Activated CD4-positive, alpha-beta T cell treated with anti-CD3 and anti-CD28 coated beads, Interleukin-2, amount 50 U/mL, for 48 hours (primary cell): ENCODE results near the gene PACS2.
A peak's percentile ranks its signal among the peaks of the same experiment; 100 is the strongest.
"Not testable (repeated sequence)": the region's sequence is repeated elsewhere in the genome, so short reads cannot be mapped to it uniquely, and the experiment has no call there.

Experiments
- DNase-seq, 2 experiments: peaks; one replicate each; pipeline ENCODE4 v3.0.0-alpha.2; 2020

Gene PACS2

DNA sequence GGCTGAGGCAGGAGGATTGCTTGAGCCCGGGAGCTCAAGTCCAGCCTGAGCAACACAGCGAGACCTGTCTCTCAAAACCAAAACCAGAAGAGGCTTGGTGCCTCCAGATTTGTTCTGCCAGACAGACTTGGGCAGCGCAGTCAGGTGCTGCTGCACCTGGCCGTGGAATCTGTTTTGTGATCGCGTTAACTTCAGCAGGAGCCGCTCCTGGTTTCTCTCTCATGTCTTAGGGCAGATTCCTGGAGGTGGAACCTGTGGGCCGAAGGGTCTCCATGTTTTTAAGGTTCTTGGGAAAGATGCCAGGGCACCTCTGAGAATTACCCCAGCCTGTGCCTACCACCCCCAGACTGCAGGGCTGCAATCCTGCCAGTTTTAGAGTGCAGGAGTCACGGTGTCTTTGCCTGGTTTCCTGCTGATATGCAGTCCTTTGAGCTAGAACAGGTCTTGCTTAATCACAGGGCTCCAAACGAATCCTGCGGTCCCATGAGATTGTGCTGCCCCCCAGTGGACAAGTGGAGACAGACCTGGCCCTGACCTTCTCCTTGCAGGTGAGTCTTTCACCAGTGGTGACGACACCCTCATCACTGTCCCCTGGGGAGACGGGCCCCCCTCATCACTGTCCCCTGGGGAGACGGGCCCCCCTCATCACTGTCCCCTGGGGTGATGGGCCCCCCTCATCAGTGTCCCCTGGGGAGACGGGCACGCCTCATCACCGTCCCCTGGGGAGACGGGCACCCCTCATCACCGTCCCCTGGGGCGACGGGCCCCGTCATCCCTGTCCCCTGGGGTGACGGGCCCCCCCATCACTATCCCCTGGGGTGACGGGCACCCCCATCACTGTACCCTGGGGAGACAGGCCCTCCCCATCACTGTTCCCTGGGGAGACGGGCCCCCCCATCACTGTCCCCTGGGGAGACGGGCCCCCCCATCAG, 37.6 kb downstream of the PACS2 start:
- peak; percentile 88 to 92 for DNase-seq

DNA sequence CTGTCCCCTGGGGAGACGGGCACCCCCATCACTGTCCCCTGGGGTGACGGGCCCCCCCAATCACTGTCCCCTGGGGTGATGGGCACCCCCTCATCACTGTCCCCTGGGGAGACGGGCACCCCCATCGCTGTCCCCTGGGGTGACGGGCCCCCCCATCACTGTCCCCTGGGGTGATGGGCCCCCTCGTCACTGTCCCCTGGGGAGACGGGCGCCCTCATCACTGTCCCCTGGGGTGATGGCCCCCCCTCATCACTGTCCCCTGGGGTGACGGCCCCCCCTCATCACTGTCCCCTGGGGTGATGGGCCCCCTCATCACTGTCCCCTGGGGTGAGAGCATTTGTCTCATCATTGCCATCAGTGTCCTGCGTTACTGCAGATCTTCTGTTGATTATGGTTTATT, 38.6 kb downstream of the PACS2 start:
- no peak for DNase-seq

DNA sequence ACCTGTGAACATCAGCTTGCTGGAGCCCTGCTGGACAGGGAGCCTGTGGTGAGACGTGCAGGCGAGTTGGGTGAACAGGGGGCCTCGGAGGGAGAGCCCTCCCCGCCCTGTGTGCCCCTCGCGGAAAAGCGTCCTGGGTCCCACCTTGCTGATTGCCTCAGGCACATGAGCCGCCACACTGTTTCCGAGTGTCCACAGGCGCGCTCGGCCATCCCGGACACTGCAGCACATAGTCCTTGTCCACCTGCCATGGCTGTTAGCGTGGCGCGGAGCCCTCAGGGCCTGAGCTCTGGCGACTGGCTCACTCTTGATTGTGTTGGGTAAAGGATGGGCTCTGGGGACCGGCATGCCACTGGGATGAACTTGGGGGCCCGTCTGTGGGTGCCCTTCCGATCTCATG, 40.0 kb downstream of the PACS2 start:
- DNase-seq: no peak

DNA sequence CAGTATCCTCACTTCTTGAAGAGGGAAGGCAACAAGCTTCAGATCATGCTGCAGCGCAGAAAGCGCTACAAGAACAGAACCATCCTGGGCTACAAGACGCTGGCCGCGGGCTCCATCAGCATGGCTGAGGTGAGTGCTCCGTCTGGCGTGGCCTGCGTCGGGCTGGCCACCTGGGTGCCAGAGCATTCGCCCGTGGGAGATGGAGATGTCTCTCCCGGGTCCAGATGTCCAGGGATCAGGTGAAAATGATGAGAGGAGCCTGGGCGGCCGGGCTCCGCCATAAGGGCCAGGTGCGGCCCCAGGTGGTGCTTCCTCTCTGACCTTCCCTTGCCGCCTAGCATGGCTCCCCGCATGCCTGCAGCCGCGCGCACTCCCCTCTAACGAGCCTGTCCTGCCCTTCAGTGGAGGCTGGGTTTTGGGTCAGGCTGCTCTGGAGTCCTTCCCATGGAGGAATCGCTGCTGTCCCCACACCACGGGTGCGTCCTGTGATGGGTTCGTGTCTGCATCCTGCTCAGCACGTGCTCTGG, 40.6 kb downstream of the PACS2 start:
- DNase-seq: no peak

DNA sequence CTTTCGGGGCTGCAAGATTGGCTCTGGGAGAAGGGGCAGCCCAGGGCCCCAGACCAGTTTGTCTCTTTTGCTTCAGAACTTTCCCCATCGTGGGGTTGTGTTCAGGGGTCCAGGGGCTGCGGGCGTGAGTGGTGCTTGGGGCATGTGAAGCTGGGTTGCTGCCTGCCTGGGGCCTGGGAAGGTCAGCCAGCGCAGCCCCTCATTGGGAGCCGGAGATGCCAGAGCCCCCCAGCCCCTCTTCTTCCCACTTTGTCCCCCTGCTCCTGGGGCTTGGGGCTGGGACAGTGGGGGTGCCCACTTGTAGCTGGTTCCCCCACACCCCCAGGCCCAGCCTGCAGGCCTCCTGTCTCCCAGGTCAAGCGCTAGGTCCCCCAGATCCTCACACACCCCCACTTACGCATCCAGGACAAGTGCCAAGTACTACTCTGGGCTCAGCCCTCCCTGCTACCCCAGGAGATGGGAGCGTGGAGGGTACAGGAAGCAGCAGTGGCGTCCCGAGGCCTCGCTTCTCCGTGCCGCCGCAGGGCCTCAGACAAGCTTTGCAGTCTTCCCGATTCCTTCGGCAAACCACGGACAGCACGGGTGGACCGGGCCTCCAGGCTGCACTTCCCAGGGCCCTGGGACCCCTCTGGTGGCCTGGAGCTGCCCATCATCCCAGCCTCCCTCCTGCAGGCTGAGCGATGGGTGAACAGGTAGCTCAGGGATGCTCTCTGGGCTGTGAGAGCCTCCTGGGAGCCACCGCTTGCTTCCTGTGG, 41.5 kb downstream of the PACS2 start:
- no peak for DNase-seq

DNA sequence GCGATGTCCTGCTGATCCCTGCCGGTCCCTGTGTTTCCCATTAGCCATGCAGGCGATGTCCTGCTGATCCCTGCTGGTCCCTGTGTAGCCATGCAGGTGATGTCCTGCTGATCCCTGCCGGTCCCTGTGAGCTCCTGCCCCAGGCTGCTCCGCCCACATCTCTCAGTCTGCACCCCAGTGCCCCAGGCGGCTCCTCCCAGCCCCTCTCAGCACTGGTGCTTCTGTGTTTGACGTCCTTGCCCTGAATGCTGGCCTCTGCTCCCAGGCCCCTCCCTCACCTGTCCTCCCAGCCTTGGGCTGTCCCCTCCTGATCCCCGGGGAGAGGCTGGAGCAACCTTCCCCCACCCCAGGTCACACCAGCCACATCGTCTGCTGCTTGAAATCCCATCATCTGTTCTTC, 42.4 kb downstream of the PACS2 start:
- no peak for DNase-seq

DNA sequence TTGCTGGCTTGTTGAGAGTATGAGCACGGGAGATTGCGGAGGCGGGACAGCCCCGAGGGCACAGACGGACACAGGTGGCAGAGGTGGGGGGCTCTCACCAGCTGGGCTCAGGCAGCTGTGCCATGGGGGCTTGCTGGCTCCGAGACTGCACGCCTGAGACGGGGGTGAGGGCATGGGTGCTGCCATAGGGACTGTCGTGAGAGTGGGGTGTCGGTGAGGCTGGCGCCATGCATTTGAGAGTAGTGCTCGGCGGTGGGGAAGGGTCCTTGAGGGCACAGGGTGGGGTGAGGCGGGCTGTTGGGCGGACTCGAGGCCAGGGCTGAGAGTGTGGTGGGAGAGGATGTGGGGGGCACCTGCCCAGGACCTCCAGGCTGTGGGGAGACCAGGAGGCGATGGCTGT, 43.1 kb downstream of the PACS2 start:
- DNase-seq: no peak

DNA sequence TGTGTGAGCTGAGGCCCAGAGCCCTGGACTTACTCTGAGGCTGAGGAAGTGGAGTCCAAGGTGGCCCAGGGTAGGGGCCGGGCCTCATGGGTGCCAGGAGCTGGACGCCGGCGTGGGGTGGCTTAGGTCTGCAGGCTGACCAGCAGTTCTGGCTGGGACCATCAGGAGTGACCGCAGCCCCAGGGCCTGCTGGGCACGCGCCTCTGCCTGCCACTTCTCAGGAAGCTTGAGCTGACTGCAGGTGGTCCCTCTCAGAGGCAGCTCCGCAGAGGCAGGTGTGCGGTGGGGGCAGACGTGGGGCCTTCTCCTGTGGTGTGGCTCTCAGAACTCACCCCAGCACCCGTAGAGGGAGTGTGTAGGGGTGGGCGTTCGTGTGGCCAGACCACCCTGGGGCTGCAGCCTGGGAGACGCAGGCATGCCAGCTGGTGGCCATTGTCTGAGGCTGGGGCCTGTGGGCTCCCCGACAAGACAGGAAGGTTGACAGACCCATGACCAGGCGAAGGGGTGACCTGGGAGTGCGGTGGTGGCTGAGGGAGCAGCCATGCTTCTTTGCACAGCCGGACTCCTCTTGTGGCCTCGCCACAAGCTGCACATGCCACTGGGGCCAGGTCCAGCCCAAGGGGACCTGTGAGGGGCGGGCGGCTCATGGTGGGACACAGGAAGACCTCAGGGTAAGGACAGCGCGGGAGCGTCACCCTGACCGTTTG, 43.7 kb downstream of the PACS2 start:
- DNase-seq: no peak

DNA sequence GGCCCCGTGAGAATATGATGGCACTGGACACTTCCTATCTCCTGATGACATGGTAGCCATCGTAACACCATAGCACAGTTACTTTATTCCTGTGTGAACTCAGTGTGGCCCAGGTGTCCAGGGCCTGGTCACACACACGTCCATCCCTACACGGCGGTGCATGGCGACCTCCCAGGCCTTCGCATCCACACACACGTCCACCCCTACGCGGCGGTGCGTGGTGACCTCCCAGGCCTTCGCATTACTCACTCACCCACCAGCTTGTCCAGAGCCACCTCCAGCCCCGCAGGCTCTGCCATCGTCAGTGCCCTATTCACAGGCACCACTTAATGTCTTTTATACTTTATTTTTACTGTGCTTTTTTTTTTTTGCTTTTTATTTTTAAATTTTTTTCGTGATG, 44.4 kb downstream of the PACS2 start:
- no peak for DNase-seq

DNA sequence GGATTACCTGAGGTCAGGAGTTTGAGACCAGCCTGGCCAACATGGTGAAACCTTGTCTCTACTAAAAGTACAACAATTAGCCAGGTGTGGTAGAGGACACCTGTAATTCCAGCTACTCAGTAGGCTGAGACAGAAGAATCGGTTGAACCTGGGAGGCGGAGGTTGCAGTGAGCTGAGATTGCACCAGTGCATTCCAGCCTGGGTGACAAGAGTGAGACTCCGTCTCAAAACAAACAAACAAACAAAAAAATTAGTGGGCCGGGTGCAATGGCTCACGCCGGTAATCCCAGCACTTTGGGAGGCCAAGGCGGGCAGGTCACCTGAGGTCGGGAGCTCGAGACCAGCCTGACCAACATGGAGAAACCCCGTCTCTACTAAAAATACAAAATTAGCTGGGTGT, 46.9 kb downstream of the PACS2 start:
- DNase-seq: not testable (repeated sequence)

DNA sequence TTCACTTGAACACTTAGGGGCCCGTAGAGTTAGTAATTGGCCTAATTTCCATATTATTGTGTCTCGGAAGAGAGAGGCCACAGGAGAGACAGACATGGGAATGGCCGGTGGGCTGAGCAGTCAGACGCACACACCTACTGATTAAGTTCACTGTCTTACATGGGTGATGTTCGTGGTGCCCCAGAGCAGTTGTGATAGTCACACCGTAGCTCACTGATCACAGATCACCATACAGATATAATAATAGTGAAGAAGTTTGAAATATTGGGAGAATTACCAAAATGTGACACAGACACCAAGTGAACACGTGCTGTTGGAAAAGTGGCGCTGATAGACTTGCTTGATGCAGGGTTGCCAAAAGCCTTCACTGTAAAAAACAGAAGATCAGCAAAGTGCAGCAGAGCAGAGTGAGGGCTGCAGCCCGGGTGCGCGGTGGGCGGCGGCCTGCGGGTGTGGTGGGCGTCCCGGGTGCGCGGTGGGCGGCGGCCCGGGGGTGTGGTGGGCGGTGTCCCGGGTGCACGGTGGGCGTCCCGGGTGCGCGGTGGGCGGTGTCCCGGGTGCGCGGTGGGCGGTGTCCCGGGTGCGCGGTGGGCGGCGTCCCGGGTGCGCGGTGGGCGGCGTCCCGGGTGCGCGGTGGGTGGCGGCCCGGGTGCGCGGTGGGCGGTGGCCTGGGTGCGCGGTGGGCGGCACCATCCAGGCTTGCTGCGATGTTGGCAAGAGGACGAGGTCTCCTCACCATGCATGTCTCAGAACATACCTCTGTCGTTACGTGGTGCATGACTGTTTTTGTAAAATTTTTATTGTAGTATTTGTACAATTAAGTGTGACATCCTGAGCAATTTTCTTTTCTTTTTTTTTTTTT, 49.5 kb downstream of the PACS2 start:
- DNase-seq: peak; percentile 18 to 35

DNA sequence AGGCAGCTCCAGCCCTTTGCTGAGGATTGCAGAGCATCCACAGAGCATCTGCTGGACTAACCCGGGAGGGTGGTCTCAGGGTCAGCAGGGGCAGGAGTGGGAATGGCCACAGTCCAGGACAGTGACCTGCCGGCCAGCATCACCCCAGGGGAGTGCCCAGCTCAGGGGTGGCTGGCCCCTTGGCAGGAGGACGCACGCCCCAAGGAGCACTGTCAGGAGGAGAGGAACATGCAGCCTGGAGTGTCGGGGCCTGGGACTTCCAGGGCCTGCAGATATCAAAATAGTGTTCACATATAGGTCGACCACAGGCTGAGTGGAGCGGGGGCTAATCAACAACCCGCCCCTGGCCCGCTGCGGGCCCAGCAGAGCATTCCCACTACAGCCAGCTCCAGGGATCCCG, 50.6 kb downstream of the PACS2 start:
- DNase-seq: no peak

DNA sequence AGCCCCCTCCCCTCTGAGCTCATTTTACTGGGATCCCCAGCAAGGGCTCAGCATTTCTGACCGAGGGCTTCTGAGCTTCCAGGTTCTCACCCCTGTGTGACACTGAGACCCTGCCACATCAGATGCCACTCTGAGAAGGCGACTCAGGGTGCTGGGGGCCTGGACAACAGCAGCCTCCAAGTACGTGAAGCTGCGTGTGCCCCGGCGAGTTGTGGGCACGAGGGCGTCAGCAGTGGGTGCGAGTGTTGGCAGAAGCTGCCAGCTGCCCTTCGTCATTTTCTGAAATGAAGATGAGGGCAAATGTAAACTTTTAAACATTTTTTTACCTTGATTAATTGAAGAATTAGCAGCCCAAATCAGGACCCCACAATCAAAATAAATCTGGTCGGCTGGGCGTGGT, 51.1 kb downstream of the PACS2 start:
- DNase-seq: no peak

DNA sequence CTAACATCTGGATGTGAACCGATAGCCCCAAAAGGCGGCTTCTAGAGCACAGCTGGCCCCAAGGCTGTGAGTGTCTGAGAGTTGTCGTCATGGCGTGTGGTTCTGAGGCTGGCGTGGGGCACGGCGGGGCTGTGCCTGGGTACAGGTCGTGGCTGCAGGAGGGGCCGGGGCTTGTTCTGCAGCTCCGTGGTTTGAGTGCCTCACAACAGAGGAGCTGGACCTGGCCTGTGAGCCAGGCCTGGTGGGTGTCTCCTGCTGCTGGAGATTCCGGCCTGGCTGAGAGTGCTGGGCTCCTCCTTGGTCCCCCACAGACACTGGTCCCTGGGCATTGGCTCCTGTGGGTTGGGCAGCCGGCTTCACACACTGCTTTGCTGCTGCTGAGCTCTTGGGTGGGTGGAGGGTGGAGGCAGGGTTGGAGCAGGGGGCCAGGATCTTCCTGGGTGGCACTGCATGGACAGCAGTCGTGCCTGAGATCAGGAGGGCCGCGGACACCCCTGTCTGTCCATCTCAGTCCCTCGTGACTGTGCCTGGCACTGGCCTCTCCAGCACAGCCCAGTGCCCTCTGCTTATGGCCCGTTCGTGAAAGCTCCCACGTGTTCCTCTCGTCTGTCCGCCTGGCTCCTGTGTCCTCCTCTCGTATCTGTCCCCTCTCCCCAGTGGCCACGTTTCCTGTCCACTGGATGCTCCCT, 52.0 kb downstream of the PACS2 start:
- no peak for DNase-seq

DNA sequence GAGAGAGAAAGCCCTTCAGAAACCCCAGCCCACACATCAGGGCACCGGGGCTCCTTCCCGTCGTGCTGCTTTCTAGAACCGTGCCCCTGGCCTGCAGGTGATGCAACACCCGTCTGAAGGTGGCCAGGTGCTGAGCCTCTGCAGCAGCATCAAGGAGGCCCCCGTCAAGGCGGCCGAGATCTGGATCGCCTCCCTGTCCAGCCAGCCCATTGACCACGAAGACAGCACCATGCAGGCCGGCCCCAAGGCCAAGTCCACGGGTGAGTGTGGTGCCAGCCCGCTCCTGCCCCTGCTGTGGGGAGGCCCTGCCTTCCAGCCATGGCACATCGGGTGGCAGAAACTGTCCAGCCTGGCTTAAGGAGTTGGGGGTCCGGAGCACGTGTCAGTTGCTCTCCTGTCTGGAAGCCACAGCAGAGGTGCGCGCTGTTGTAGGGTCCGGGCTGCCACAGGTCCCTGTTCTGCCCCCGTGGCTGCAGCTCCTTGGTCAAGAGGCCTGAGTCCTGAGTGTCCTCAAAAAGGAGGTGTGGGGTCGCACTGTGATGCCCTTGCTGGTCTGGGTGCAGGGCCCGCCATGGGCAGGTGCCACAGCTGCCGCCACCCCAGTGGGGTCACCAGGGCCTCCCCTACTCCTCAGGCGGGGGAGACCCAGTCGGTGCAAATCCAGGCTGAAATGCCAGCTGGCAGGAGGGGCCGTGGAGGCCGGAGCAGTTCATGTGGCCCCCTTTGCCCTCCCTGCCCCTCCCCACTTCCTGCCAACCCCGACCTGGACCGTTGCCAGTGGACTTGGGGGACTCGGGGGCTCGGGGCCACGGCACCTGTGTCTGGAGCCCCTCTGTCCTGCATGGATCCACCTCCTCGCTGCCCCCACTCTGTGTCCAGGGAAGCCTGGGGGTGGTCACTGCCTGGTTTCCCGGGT, 52.8 kb downstream of the PACS2 start:
- no peak for DNase-seq

DNA sequence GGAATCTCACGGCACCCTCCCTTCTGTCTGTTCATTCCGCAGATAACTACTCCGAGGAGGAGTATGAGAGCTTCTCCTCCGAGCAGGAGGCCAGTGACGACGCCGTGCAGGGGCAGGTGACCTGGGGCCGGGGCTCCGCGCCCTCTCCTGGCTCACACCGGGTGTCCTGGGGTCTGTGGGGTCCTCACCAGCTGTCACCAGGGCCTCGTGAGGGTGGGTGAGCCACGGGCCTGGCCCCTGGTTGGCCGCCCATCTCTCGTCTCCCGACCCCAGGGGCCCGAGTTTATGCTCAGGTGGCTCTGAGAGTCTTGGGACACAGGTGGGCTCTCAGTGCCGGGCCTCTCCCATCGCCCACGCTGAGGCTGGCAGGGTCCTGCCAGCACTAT, 53.5 kb downstream of the PACS2 start:
- no peak for DNase-seq

DNA sequence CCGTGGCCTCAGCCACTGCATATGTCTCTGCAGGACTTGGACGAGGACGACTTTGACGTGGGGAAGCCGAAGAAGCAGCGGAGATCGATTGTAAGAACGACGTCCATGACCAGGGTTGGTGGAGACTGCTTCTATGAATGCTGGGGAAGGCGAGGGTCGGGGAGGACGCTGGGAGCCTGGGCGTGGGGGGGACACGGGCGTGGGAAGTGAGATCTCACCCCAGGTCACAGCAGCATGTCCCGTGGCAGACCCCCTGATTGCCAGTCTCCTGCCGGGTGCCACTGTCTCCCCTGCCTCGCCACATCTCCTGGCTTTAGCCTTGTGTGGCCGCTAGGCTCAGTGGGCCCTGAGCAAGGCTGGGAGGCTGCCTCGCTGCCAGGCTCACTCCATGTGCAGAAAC, 53.9 kb downstream of the PACS2 start:
- no peak for DNase-seq

DNA sequence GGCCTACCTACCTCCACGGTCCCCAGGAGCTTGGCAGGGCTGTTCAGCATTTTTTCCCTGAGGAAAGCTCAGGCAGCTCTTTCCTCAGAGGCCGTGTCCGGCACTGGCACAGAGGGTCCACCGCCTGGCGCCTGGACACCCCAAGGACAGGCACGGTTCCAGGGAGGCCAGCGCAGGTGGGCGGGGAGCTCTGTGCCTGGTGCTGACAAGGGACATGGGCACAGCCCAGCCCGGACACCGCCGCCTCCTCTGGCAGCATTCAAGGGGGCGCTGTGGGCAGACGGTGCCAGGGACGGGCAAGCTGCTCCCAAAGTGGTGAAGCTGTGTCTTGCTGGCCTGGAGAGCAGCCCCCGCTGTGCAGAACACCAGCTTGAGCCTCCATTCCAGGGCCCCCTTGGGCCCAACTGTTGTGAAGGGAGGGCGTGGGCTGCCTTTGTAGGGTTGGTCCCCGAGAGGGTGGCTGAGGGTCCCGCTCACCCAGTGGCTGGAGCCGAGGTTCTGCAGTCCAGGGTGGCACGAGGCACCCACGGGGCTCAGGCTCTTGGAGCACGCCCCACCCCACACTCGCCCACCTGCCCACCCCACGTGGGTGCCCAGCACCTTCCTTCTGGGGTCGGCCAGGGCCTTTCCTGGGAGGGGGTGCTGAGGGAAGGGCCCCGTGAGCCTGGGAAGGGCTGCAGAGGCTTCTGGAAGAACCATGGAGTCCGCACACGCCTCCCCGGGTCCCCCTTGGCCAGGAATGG, 54.5 kb downstream of the PACS2 start:
- no peak for DNase-seq

DNA sequence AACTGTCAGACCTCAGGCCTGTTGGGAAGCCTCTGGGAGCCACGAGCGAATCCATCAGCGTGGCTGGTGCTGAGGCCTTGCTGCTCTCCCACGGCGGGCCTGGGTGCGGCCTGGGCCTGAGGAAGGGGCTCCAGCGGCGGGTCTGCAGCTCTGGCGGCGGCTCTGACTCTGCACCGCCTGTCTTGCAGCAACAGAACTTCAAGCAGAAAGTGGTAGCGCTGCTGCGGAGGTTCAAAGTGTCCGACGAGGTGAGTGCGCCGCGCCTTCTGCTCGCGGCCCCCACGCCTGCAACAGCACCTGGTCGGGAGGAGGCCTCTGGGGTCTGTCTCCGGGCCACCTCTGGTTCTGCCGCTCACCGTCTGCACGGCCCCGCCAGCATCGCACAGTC, 55.1 kb downstream of the PACS2 start:
- no peak for DNase-seq

DNA sequence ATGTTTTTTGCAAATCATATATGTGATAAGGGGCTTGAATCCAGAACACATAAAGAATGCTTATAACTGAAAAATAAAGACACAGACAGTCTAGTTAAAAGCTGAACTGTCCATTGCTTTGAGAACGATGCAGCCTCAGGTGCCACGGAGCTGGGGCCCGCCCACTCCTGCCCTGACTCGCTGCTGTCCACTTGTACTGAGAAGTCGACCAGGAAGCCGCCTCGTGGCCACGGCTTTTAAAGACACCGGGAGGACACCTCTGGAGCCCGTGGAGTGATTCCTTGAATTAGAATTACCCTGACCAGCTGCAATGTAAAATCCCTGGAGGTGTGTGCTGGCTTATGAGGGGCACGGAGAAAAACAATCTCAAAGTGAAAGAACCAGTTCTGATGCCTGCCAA, 59.8 kb downstream of the PACS2 start:
- DNase-seq: no peak
